DMS153 (cell line): Measurements from ENCODE around the gene GNAI2.

ENCODE experiments used
- DNase-seq: peaks from one replicate; lab custom pipeline; 2025; lab: John Stamatoyannopoulos, UW

Gene GNAI2

DNA sequence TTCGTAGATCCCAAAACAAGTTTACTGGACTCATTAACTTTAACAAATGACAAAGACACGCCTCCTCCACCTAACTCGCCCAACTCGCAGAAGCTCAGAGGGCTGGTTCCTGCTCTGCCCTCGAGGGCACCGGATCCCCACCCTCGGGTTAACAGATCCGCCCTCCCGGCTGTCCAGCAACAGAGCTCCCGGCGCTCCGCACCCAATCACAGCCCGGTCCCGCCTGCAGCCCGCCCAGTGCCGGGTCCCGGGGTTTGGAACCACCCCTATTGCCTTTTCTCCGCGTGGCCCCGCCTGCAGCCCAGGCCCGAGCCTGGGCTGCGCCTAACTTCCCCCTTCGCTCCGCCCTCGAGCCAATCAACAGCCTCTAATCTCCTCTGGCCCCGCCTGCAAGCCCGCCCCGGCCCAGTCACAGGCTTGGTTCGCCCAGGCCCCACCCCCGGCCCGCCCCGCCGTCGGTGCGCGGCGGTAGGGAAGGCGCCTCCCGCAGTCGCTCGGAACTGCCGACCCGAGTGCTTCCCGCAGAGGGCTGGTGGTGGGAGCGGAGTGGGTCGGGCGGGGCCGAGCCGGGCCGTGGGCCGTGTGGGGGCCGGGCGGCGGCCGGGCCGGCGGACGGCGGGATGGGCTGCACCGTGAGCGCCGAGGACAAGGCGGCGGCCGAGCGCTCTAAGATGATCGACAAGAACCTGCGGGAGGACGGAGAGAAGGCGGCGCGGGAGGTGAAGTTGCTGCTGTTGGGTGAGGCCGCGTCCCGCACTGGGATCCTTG, at the start of gene GNAI2:
Gene GNAI2 (plus strand): TSS at position 489 of the 768 bp plus-strand sequence. CDS start 132 bp downstream, at position 621.
- peak; percentile 90 for DNase-seq

DNA sequence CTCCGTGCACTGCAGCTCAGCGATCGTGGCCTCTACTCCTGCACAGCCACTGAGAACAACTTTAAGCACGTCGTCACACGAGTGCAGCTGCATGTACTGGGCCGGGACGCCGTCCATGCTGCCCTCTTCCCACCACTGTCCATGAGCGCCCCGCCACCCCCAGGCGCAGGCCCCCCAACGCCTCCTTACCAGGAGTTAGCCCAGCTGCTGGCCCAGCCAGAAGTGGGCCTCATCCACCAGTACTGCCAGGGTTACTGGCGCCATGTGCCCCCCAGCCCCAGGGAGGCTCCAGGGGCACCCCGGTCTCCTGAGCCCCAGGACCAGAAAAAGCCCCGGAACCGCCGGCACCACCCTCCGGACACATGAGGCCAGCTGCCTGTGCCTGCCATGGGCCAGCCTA, 48.3 kb upstream of the GNAI2 start:
- DNase-seq: no peak

DNA sequence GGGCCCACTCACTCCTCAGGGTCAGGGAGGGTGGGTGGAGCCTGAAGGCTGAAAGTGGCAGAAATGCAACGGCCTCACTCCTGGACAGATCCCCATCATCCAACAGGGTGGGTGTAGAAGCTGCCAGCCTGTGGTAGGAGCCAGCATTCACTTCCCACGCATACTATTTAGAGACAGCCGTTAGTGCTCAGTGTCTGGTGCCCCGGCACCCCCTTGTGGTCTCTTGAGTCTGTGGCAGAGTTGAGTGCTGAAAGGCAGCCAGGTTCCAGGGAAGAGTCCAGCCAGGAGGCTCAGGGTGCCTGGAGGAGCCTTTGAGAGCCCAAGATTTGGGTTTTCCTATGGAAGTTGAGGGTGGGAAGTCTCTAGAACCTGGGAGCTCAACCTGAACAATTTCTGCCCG, 46.7 kb upstream of the GNAI2 start:
- DNase-seq: no peak

DNA sequence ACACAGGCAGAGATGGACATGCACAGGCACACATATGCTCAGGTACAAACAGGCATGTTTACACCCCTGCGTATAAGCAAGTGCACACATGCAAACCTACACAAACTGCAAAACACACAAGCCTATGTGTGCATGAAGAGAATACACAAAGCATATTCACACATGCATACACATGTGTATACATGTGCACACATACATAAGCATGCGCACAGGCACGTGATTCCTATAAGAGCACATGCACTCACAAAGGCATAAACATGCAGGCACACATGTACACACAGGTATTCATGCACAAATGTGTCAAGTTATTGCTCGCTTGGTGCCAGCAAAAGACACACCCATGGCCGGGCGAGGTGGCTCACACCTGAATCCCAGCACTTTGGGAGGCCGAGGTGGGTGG, 46.0 kb upstream of the GNAI2 start:
- no peak for DNase-seq

DNA sequence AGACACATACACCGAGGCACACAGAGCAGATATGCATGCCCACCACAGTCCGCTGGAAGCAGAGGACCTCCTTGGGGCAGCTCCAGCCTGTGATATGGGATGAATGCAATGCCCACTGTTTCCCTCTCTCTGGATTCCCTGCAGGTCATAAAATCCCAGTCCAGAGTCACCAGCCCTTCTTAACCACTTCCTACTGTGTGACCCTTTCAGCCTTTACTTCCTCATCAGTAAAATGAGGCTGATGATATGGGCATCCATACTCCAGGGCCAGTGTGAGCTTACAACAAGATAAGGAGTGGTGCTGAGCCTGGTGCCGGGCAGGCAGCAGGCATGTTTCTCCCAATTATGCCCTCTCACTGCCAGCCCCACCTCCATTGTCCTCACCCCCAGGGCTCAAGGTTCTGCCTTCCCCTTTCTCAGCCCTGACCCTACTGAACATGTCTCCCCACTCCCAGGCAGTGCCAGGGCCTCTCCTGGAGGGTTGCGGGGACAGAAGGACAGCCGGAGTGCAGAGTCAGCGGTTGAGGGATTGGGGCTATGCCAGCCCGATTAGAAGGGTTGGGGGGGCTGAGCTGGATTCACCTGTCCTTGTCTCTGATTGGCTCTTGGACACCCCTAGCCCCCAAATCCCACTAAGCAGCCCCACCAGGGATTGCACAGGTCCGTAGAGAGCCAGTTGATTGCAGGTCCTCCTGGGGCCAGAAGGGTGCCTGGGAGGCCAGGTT, 44.9 kb upstream of the GNAI2 start, which contains the start of gene GNAT1:
Gene GNAT1 (plus strand): TSS at position 675 of the 725 bp plus-strand sequence. CDS start 116 bp downstream, outside the sequence.
- no peak for DNase-seq

DNA sequence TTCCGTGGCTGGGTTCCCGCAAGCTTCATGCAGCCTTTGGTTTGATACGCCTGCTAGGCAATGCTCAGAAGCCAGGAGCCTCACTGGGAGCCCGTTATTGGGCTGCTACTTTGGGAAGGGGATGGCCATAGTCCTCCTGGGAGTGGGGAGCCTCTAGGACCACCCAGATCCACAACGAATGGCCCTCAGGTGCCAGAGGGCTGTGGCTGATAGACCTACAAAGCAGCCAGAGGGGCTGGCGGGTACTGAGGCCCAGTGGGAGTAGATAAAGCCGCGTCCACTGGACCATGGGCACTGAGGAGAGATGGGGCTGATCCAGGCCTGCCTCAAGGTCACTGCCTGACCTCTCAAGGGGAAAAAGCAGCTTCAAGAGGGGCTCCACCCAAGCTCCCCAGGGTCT, 43.9 kb upstream of the GNAI2 start:
- DNase-seq: no peak

DNA sequence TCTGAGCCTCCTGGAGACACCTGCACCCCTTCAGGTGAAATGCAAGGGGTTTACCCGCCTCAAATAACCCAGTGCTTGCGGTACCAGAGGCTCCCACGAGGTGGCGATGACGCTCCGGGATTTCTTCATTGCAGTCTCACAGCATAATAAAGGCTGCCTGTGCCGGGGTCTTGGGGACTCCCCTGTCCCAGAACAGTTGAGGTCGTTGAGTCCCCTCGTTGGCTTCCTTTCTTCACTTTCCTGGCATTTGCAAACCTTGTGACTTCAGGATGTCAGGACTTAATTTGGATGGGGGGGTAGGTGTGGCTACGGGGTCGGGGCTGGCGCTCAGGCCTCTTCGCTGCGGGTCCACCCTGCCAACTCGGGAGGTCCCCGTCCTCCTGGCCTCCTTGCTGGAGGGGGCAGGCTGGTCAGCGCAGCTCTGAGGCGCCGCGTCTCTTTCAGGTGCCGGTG, 43.3 kb upstream of the GNAI2 start:
- DNase-seq: no peak

DNA sequence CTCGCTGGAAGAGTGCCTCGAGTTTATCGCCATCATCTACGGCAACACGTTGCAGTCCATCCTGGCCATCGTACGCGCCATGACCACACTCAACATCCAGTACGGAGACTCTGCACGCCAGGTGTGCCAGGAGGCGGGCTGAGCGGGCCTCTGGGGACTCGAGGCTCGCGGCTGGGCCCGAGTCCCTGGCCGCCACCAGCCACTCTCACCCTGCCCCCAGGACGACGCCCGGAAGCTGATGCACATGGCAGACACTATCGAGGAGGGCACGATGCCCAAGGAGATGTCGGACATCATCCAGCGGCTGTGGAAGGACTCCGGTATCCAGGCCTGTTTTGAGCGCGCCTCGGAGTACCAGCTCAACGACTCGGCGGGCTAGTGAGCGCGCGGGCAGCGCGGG, 42.7 kb upstream of the GNAI2 start:
- DNase-seq: no peak

DNA sequence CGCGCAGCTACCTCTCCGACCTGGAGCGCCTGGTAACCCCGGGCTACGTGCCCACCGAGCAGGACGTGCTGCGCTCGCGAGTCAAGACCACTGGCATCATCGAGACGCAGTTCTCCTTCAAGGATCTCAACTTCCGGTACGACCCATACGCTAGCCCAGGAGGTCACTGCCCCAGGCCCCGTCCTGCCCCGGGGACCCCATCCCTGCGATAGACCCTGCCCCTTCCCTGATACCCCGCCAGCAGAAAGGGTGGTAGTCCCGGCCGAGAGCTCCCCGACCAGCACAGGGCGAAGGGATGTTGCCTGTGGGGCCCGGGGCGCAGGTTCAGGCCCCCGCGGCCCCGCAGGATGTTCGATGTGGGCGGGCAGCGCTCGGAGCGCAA, 42.3 kb upstream of the GNAI2 start:
- DNase-seq: no peak

DNA sequence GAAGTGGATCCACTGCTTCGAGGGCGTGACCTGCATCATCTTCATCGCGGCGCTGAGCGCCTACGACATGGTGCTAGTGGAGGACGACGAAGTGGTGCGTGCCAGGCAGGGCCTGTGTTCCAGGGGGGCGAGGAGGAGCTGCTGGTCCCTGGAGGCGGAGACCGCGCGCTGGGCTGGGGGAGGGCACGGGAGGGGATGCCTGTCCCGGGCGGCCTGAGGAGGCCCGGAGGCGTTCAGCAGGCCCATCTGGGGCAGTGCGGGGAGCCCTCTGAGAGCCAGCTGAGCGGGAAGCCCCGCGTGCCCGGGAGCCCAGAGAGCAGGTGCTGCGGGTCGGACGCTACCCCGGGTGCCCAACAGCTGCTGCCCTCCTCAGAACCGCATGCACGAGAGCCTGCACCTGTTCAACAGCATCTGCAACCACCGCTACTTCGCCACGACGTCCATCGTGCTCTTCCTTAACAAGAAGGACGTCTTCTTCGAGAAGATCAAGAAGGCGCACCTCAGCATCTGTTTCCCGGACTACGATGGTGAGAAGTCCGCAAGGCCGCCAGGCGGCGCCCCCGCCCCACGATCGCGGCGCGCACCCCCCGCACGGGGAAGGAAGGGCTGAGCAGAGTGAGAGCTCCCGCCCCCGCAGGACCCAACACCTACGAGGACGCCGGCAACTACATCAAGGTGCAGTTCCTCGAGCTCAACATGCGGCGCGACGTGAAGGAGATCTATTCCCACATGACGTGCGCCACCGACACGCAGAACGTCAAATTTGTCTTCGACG, 41.7 kb upstream of the GNAI2 start:
- DNase-seq: no peak

DNA sequence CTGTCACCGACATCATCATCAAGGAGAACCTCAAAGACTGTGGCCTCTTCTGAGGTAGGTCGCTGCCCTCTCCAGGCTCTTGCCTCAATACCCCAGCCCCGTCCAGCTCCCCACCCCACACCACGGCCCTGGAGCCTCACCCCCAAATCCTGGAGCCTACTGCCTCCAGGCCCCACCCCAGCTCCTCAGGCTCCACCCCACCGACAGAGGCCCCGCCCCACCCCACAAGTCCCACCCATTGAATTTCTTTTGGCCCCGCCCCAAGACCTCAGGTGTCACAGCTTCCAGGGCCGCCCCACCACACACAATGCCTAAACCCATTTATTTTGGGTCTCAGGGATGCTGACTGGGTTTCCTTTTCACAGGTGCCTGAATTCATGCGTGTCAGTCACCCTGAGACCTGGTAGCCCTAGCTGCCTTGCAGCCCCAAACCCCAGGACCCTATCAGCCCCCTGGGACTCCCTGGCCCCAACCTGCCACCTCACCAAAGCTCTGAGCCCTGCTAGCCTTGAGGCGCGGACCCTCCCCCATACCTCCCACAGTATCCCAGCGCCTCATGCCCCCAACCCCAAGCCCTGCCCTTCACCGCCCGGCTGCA, 41.0 kb upstream of the GNAI2 start:
- no peak for DNase-seq

DNA sequence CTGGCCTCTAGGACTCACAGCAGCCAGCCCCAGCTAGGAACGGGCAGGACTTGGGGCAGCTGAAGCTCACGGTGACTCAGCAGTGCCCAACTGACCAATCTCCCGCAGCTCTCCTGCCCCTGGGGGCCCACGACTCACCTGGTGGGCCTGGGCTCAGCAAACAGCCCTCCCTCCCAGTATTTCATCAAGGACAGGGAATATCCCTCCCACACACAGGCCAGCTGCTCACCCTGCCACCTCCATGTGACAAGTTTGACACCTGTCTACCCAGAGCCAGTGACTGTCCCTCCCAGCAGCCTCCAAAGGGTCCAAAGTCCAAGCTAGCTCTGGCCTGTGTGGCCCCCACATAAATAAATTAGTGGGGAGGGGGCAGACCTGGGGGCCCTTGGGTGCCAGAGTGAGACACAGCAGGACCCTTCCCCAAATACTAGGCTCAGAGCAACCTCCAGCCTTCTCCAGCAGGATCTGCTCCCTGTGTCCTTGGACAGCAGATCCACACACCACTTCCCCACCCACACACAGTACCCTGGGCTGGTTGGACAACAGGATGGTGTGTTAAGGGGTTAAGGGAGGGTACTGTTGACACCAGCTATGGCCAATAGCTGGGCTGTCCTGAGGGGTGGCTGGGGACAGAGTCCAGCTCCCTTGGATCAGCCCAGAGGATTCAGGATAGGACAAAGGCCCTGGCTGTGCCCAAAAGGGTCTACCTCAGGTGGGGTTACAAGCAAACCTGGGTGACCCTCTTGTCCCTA, 40.3 kb upstream of the GNAI2 start:
- DNase-seq: no peak

DNA sequence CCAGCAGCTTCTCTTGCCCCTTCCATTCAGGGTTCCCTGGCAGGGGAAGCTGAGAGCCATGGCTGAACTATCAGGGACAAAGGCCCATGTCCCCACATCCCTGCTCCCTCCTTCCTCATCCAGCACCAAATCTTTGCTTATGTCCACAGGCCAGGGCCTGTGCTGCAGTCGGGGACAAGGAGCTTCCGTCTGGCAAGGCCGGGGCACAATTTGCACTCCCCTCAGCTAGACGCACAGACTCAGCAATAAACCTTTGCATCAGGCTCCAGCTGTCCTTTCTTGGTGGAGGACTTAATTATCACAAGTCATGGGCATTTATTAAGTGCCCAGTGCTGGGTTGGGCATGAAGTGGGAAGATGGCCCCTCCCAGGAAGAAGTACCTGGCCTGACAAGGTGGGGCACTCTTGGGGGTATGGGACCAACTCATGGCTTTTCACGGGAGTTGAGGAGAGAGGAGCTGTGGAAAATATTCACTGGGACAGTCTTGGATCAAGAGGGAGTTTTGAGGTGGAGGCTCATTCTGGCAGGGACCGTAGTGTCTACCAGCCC, 39.7 kb upstream of the GNAI2 start:
- no peak for DNase-seq

DNA sequence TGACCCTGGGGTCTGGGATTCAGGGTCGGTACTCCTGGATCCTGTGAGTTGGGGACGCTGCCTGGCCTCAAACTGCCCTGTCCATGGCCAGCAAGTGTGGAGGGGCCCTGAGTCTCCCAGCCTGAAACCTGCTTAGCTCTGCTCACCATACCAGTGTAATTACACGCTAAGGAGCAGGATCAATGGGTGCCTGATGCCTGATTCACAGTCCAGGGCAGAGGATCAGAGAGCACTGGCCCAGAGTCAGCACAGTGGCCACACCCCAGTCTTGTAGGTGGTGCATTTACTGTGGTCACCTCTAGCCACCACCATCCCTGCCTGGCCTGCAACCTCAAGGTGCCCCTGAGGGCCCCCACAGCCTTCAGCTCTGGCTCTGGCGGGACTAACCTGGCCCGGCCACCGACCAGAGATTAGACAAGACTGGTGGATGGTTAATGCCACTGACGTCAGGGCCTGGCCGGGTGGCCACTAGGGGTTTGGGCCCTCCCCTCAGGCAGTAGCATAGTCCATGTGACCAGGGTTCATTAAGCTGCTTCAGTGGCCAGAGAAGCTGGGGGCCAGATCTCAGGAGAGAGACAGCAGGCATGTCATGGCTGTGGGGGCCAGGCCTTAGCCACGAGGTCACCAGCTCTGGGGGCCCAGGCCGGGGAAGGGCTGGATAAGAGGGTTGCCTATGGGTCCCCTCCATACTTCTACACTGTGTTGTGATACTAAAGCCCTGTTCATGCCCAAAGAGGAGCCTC, 34.3 kb upstream of the GNAI2 start:
- no peak for DNase-seq

DNA sequence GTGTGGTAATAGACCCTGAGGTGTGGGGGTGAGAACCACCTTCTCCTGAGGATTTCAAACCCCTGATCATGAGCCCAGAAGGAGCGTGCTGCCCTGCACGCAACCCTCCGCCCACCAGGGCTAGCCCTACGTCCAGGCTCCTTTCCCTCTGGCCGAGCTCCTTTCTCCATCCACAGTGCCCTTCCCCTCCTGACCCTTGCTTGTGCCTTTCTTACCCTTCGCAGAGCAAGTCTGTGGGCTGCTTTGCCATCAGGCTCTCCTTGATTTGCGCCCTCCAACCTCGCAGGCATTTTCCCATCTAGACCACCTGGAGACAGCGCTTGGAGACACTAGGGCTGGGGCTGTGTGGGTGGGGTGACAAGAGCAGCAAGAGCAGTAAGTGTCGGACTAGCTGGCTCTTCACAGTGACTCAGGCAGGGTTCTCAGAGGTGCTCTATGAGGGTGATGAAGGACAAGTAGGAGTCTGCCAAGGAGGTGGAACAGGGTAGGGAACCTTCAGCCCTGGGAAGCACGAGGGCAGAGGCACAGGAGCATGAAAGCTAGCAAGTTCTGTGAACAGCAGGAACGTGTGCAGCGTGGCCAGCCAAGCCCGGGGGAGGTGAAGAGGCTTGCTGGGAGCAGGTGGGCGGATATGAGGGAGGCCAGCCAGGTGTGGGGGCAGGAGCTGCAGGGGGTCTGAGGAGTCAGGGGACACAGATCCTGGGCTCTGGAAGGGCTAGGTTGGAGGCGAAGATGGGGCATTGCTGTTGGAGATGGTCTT, 33.5 kb upstream of the GNAI2 start:
- no peak for DNase-seq

DNA sequence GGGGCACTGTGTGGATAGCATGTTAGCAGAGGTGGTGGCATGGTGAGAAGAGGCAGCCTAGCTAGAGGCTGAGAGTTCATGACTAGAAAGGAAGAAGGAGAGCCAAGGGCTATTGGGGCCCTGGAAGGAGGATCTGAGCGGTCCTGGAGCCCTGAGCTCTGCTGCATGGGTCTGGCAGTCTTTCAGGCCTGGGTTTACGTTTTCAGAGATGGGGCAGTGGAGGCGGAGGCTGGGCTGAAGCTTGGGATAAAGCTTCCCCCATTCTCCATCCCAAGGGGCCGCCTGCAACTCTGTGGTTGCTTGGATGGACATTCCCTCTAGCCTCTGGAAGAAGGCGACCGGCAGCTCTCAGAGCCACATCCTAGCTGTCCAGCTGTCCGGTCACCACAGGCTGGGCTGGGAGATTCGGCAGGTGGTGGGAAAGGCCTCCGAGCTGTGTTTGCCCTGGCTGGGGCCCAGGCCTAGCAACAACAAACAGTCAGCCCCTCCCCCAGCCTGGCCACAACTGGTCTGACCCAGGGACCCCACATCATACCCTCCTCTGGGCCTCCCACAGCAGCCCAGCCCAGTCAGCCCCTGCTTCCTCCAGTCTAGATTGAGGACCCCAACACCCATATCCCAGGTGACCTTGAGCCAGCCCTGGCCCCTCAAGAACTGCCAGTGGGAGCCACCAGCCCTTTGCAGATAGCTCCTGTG, 32.7 kb upstream of the GNAI2 start:
- DNase-seq: no peak

DNA sequence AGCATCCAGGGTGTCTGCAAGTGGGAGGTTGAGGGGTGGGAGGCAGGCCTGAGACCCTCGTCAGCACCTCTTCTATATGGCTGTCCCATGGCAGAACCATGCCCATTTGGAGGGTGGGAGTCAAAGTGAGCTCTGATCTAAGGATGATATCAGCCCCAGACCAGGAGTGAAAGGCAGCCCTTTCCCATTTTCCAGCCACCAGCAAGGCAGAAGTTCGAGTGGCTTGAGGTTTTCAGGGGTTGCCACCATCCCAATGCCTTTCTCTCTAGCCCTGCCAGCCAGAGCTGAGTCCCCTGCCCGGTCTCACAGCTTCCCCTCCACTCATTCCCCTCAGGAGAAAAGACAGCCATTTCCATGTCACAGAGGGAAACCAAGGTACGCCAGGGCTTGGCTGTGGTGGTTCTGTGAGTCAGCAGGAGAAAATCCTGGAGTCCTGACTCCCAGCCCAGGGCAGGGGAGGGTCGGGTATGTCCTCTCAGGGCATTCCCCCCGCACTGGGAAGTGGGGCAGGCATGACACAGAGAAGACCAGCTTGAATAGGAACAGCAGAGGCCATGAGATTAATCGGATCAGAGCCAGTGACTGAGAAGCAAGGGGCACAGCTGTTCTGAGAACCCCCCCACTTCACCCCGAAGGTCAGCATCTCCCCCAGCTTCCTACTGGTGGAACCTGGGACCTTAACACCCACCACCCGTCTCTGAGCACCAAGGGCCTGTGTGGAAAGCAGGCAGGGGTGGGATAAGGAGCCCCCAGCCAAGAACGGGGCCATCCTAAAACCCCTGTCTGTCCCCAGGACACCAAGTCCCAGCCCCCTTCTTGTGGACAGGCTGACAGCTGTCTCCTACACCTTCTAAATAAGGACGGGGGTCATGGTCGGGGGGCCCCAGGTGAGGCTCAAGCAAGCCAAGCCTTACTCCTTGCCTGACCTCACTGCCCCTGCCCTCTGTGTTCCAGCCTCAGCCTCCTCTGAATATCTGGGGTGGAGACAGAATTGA, 31.9 kb upstream of the GNAI2 start:
- no peak for DNase-seq
